Smooth muscle cell (in vitro differentiated cells): ENCODE measurements around the gene USP34. TPM values are rescaled to one million over a fixed set of nuclear protein-coding genes. Genes with fewer than 3 reads are reported as not detected.
A peak's percentile ranks its signal among the peaks of the same experiment; 100 is the strongest.

Experiments used
- DNase-seq: peaks from one replicate; lab custom pipeline; 2025; ENCODE audit not compliant: unreplicated experiment; lab: John Stamatoyannopoulos, UW
- H2AFZ ChIP-seq: fragments of 200-600 bp; sonication (generic); 2 replicates; pipeline ENCODE4 v1.6.0; 2016; ENCODE audit warnings: antibody characterized with exemption, low read depth, mild to moderate bottlenecking
- H3F3A ChIP-seq: fragments of 200-600 bp; sonication (generic); 2 replicates; pipeline ENCODE4 v1.6.0; 2017; ENCODE audit warnings: antibody characterized with exemption, low read depth
- H3K27ac ChIP-seq: fragments of 200-600 bp; sonication (generic); 2 replicates; pipeline ENCODE4 v1.5.1; 2016; ENCODE audit warnings: low read depth, mild to moderate bottlenecking
- H3K27me3 ChIP-seq: fragments of 200-600 bp; sonication (generic); 2 replicates; pipeline ENCODE4 v1.6.1; 2016; ENCODE audit warnings: low read depth, mild to moderate bottlenecking
- H3K36me3 ChIP-seq: fragments of 200-600 bp; sonication (generic); 2 replicates; pipeline ENCODE4 v1.5.1; 2016; ENCODE audit warnings: low read depth
- H3K4me1 ChIP-seq: fragments of 200-600 bp; sonication (generic); 2 replicates; pipeline ENCODE4 v1.5.1; 2016; ENCODE audit warnings: low read depth
- H3K4me2 ChIP-seq: fragments of 200-600 bp; sonication (generic); 2 replicates; pipeline ENCODE4 v1.6.0; 2016; ENCODE audit warnings: mild to moderate bottlenecking
- H3K4me3 ChIP-seq: fragments of 200-600 bp; sonication (generic); 2 replicates; pipeline ENCODE4 v1.5.1; 2016; ENCODE audit warnings: mild to moderate bottlenecking
- H3K79me2 ChIP-seq: fragments of 200-600 bp; sonication (generic); 2 replicates; pipeline ENCODE4 v1.6.0; 2016; ENCODE audit warnings: low read depth, mild to moderate bottlenecking
- H3K9ac ChIP-seq: fragments of 200-600 bp; sonication (generic); 2 replicates; pipeline ENCODE4 v1.6.0; 2016; ENCODE audit warnings: low read depth
- H3K9me3 ChIP-seq: fragments of 200-600 bp; sonication (generic); replicated peaks from 2 replicates; pipeline ENCODE4 v1.5.1; 2016; ENCODE audit warnings: low read depth
- H4K20me1 ChIP-seq: fragments of 200-600 bp; sonication (generic); 2 replicates; pipeline ENCODE4 v1.6.0; 2016; ENCODE audit warnings: low read depth
- WGBS: methylation state at CpG from one replicate; pipeline ENCODE4 v1.1.7; 2016; ENCODE audit warnings: low lambda C conversion rate; 5-methylcytosine and 5-hydroxymethylcytosine counted together
- polyA plus RNA-seq: library from polyadenylated mRNA; unstranded; fragments of >200 nt; fragmentation: Nextera tagmentation; extraction: Ambion mirVana; gene quantifications from 2 replicates; pipeline ENCODE4 v1.2.1, GENCODE V29; 2016
- total RNA-seq: library from RNA; depleted of rRNA; stranded (reverse); fragments of >200 nt; gene quantifications from 2 replicates; pipeline ENCODE4 v1.2.3, GENCODE V29; 2014
- TF ChIP-seq, protein P1 (sequence below): fragments of 200-600 bp; sonication (generic); IDR thresholded peaks from 2 replicates; pipeline ENCODE4 v1.5.1; 2017; ENCODE audit warnings: borderline replicate concordance, mild to moderate bottlenecking, antibody characterized with exemption; ENCODE audit not compliant: insufficient read depth, poor library complexity, severe bottlenecking

Gene USP34
- total and polyA plus RNA-seq, 2 experiments from 2014 or later, result 26.4 to 152 TPM

DNA sequence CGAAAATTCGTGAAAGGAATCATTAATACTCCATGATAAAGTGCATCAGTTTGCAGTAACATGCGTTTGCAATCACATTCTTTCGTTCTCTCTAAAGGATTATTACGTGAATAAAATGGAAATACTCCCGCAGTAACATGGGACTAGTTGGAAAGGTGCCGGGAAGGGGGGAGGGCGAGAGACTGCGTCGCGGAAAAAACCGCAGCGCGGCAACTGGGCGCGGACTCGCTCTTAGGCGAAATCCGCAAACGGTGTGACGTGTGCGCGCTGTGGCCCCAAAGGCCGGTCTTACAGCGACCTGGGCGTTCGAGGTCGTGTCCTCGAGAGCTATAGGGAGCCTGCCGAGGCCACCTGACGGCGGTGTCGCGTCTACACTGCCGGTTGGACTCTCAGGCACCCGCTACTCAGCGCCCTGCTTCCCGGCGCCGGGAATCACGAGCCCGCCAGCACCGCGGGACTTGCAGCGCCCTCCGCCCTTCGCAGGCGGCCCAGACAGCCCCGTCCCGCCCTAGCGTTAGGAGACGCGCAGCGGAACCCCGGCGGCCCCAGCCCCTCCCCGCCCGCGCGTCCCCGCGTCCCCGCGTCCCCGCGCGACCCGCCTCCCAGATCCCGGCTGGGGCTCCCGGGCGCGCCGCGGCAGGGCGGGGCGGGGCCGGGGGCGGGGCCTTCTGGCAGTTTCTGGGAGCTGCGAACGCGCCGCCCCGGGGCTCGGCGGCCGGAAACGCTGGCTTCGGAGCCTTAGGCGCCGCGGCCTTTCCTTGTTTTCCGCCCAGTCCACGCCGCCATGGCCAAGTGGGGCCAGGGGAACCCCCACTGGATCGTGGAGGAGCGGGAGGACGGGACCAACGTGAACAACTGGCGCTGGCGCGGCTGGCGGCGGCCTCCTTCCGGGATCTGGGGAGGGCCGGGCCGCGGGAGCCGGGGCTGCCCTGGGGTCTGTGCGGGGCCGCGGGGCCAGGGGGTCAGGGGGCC is 293.8 kb downstream of the USP34 start:
- H3K9ac ChIP-seq, result peak overlapping the region; percentile 98
- peak; percentile 86 for DNase-seq
- TF ChIP-seq, protein P1, sequence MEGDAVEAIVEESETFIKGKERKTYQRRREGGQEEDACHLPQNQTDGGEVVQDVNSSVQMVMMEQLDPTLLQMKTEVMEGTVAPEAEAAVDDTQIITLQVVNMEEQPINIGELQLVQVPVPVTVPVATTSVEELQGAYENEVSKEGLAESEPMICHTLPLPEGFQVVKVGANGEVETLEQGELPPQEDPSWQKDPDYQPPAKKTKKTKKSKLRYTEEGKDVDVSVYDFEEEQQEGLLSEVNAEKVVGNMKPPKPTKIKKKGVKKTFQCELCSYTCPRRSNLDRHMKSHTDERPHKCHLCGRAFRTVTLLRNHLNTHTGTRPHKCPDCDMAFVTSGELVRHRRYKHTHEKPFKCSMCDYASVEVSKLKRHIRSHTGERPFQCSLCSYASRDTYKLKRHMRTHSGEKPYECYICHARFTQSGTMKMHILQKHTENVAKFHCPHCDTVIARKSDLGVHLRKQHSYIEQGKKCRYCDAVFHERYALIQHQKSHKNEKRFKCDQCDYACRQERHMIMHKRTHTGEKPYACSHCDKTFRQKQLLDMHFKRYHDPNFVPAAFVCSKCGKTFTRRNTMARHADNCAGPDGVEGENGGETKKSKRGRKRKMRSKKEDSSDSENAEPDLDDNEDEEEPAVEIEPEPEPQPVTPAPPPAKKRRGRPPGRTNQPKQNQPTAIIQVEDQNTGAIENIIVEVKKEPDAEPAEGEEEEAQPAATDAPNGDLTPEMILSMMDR, result no peak
- H2AFZ ChIP-seq, result peak overlapping the region; percentile 92
- H3K4me1 ChIP-seq, result peaks cover 25% of the 10 kb centered on the region
- H3K27me3 ChIP-seq, result no peaks in the 10 kb centered on the region
- H3F3A ChIP-seq, result peaks cover 17% of the 10 kb centered on the region
- no peaks in the 10 kb centered on the region for H3K9me3 ChIP-seq
- no peaks in the 10 kb centered on the region for H4K20me1 ChIP-seq
- H3K4me3 ChIP-seq, result peak overlapping the region; percentile 93
- WGBS, result 3% methylated on average over 60 of the region's 111 CpGs
- no peaks in the 10 kb centered on the region for H3K36me3 ChIP-seq
- peak overlapping the region; percentile 97 for H3K4me2 ChIP-seq
- H3K27ac ChIP-seq, result peak overlapping the region; percentile 87
- H3K79me2 ChIP-seq, result peaks cover 35% of the 10 kb centered on the region

DNA sequence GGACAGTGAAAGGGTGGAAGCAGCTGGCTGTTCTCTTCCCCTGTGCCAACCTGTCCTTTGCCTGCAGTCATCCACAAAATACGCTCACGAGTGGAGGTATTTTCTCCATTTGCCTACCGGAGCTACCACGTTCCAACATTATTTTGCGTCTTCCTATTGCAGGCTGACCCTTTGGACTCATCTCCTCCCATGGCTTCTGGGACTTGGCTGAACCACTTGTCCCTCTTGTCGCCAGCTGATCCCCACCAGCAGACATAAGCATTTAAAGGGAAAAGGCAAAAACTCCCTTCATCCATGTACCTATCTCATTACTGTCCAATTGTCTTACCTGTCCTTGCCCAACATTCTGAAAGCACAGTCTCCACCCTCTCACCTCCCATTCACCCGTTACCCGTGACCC is 295.9 kb downstream of the USP34 start:
- Histone ChIP-seq H3K27me3 (no peaks in the 10 kb centered on the region), H3K9ac (no peak overlapping the region), H3K4me3 (no peak overlapping the region), H3K9me3 (no peaks in the 10 kb centered on the region), H3K36me3 (no peaks in the 10 kb centered on the region), H2AFZ (no peak overlapping the region), H3F3A (peaks cover 17% of the 10 kb centered on the region), H3K4me2 (no peak overlapping the region), H4K20me1 (no peaks in the 10 kb centered on the region), H3K4me1 (peaks cover 21% of the 10 kb centered on the region), H3K79me2 (peaks cover 20% of the 10 kb centered on the region), H3K27ac (no peak overlapping the region)
- DNase-seq, result no peak
- 97% methylated on average over 8 of the region's 8 CpGs for WGBS
- TF ChIP-seq, protein P1, result no peak

DNA sequence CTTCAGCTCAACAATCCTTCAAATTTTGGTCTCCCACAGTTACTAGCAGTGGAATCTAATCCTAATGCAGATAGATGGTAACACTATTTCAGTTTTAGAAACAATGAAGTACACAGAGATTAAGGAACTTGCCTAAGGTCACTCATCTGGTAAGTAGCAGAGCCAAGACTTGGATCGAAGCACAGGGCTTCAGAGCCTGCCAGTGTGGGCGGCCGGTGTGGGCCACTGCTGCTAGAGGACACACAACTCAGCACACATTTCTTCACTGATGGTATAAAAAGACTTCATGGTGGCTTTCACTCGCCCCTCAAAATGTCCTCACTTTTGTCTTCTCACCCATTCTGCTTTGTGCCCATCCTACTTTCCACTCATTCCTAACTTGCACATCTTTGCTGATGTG is 297.8 kb downstream of the USP34 start:
- Histone ChIP-seq H3F3A (peaks cover 2% of the 10 kb centered on the region), H3K9ac (no peak overlapping the region), H3K4me2 (no peak overlapping the region), H3K79me2 (peaks cover 8% of the 10 kb centered on the region), H3K4me3 (no peak overlapping the region), H3K36me3 (no peaks in the 10 kb centered on the region), H4K20me1 (no peaks in the 10 kb centered on the region), H3K9me3 (no peaks in the 10 kb centered on the region), H2AFZ (no peak overlapping the region), H3K27me3 (no peaks in the 10 kb centered on the region), H3K27ac (no peak overlapping the region), H3K4me1 (peaks cover 6% of the 10 kb centered on the region)
- 79% methylated on average over 4 of the region's 4 CpGs for WGBS
- TF ChIP-seq, protein P1, result no peak
- DNase-seq, result no peak
